Measurements from ENCODE around the gene LYL1.

The LYL1 gene

GRCh38 chr19:13051557-13052165 is 51.0 kb downstream of the LYL1 start:
- H3K36me3 Mint-ChIP-seq (ENCODE audit: low read depth): no peaks in the 10 kb centered on the region
- no peak overlapping the region for H3K27ac Mint-ChIP-seq
- peak overlapping the region; percentile 41 for H3K4me3 Mint-ChIP-seq
- peaks cover 22% of the 10 kb centered on the region for H3K4me1 Mint-ChIP-seq (ENCODE audit: low read depth)
- intact Hi-C loops (cut with micrococcal nuclease): no loop called here
- no peaks in the 10 kb centered on the region for H3K9me3 Mint-ChIP-seq
- peaks cover 36% of the 10 kb centered on the region for H3K27me3 Mint-ChIP-seq

- H3K4me3 Mint-ChIP-seq: no peak overlapping the region
Observed at GRCh38 chr19:13050274-13050673, 52.4 kb downstream of the LYL1 start.

More at GRCh38 chr19:13050274-13050673, 52.4 kb downstream of the LYL1 start:
- Mint-ChIP-seq H3K36me3 (ENCODE audit: low read depth) (no peaks in the 10 kb centered on the region), H3K9me3 (no peaks in the 10 kb centered on the region), H3K27ac (no peak overlapping the region), H3K4me1 (ENCODE audit: low read depth) (peaks cover 18% of the 10 kb centered on the region), H3K27me3 (peaks cover 28% of the 10 kb centered on the region)
- intact Hi-C loops (cut with micrococcal nuclease): no loop called here
